Activated T-helper 17 cell treated with anti-CD3 and anti-CD28 coated beads, Interleukin-2, amount 50 U/mL, for 72 hours (primary cell): ENCODE results near the gene DHRS7. TPM values are rescaled to one million over a fixed set of nuclear protein-coding genes. Genes with fewer than 3 reads are reported as not detected.

Source experiments
- ATAC-seq: fragments of 150-1000 bp; cut with Tn5 transposase; replicated peaks from 2 replicates; pipeline ENCODE4 v1.10.0; 2021; ENCODE audit warnings: mild to moderate bottlenecking, moderate library complexity
- H3K27ac Mint-ChIP-seq: one replicate; pipeline ENCODE4 v1.8.0; 2022; ENCODE audit warnings: mixed read lengths
- H3K27me3 Mint-ChIP-seq: one replicate; pipeline ENCODE4 v1.8.0; 2022; ENCODE audit warnings: mixed read lengths
- H3K36me3 Mint-ChIP-seq: one replicate; pipeline ENCODE4 v1.8.0; 2022; ENCODE audit warnings: low read depth, mild to moderate bottlenecking, mixed read lengths
- H3K4me1 Mint-ChIP-seq: one replicate; pipeline ENCODE4 v1.8.0; 2022; ENCODE audit warnings: mixed read lengths
- H3K4me3 Mint-ChIP-seq: one replicate; pipeline ENCODE4 v1.8.0; 2022; ENCODE audit warnings: mild to moderate bottlenecking, mixed read lengths
- H3K9me3 Mint-ChIP-seq: one replicate; pipeline ENCODE4 v1.8.0; 2022; ENCODE audit warnings: mixed read lengths
- total RNA-seq, 2 donors: library from RNA; stranded (reverse); gene quantifications; one replicate each; pipeline ENCODE4 v1.2.3, GENCODE V29; 2022

Gene DHRS7
- 10 to 100 TPM; 47.6 to 60.6 TPM for total RNA-seq

DNA sequence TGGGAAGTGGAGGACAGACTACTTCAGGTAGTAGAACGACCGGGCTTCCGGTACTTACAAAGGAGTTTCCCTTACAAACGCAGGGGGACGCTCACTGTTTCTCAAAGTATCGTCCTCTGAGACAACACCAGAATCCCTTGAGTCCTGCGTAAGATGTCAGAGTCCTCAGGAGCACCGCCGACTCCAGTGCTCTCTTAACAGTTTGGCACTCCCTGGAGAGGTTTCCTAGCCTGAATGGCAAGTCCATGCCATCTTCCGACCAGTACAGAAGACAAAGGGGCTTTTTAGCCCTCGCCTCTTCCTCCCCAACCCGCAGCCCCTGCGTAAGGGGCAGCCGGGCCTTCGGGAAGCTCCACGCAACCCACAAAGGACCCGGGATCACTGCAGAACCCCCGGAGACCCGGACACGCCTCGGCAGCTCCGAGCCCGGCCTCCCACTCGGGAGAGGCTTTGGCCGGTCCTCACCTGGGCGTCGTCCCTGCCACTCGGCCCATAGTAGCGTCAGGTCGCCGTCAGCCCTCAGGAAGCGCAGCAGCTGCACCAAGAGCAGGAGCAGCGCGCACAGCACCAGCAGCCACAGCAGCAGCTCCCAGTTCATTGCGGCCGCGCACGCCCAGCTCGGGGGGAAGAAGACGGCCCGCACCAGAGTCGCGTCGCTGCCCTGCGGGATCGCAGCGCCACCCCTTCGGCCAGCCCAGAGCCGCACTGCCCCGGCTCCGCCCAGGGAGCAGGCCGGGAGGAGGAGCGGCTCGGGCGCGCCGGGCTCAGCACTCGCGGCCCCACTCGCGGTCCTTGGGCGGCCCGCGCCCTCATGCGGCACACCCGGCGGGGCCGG is at the start of gene DHRS7:
TSS of gene DHRS7 (minus strand) at position 687 of the 835 bp plus-strand sequence. CDS start at position 598, 89 bp downstream.
- H3K9me3 Mint-ChIP-seq = no peaks in the 10 kb centered on the region
- H3K4me1 Mint-ChIP-seq = peaks cover 29% of the 10 kb centered on the region
- H3K4me3 Mint-ChIP-seq = peak within 1 kb of the TSS; percentile 94
- H3K36me3 Mint-ChIP-seq = peaks cover 10% of the 10 kb centered on the region
- H3K27me3 Mint-ChIP-seq = no peaks in the 10 kb centered on the region
- peak within 1 kb of the TSS; percentile 96 for H3K27ac Mint-ChIP-seq
- peak; percentile 92 for ATAC-seq

DNA sequence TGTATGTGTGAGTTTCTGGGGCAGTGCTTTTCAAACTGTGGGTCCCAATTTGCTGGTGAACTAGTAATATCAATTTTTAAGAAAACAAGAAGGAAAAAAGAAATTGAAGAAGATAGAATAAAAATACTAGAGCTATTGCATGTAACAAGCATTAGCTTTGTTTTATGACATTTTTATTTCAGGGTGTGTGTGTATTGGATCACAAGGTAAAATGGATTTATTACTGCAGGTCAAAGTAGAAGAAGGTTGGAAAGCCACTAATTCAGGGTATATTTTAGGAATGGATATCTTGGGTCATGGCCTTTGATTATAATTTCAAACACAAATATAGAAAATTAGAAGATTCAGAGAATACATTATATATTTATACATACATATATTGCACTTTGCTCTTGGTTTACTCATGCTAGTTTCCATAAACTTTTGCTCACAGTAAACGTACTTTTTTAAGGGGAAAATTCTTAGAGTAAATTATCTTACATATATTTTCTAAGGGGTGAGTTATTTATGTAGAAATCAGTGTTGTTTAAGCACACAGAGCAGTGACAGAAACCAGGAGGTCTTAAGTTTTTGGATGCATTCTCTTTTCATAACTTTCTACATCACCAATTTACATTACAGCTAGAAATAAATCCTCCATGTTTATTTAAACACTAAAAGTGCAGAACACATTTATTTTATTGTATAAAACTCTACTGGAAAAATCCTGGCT is 49.4 kb upstream of the DHRS7 start:
- Mint-ChIP-seq H3K9me3 (no peaks in the 10 kb centered on the region), H3K27me3 (peaks cover 2% of the 10 kb centered on the region), H3K4me1 (no peaks in the 10 kb centered on the region), H3K36me3 (no peaks in the 10 kb centered on the region), H3K27ac (no peak overlapping the region), H3K4me3 (no peak overlapping the region)
- no peak for ATAC-seq

DNA sequence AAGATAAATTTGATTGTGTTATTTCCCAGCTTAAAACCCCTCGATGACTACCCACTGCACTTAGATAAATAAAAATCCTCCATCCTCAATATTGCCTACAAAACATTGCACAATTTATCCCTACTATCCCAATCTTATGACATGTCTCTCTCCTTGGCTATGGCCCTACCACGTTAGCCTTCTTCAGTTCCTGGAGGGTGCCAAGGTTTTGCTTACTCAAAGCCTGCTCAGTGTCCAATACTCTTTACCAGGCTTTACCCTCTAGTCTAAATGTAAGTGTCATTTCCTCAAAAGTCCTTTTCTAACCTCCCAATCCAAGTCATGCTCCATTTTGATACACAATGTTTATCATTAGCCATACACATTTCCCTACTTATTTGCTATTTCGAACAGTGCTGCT is 48.8 kb upstream of the DHRS7 start:
- Mint-ChIP-seq H3K4me3 (no peak overlapping the region), H3K4me1 (no peaks in the 10 kb centered on the region), H3K27me3 (peaks cover 7% of the 10 kb centered on the region), H3K36me3 (no peaks in the 10 kb centered on the region), H3K27ac (no peak overlapping the region), H3K9me3 (no peaks in the 10 kb centered on the region)
- no peak for ATAC-seq

DNA sequence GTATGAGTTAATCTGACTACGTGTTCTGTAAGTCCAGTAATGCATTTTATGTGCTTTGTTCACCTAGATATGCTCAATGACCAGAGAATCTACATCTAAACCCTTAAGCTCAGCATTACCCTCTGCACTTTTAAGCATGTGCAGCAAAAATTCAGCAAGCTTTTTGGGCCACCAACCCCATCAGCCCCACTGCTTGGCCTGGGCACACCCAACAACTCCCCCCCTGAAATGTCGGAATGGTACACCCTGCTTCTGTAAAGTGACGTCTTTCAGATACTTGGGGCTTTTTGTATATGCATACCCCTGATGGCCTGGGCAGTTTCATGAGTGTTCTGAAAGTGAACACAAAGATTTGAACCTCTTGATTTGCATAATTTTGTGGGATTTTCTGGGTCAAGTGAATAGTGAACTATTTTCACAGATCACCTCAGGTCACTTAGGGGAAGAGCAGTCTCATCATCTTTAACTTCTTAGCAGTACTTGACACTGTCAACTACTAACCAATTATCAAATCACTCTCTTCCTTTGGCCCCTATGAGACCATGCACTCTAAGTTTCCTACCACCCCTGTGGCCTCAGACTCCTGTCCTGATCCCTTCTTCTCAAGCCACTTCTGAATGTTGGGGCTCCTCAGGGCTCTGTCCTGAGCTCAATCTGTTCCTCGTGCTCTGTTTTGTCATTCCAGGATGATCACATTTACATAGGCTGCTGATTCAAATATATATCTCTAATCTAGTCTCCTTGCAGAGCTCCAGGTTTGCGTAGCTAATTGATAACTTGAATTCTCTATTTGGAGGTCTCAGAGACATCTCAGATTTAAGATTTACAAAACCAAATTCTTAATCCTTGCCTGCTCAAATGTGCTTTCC is 47.5 kb upstream of the DHRS7 start:
- Mint-ChIP-seq H3K4me1 (no peaks in the 10 kb centered on the region), H3K27me3 (peaks cover 11% of the 10 kb centered on the region), H3K4me3 (no peak overlapping the region), H3K36me3 (no peaks in the 10 kb centered on the region), H3K27ac (no peak overlapping the region), H3K9me3 (no peaks in the 10 kb centered on the region)
- ATAC-seq = peak; percentile 39

- Mint-ChIP-seq H3K27me3 (peaks cover 18% of the 10 kb centered on the region), H3K4me1 (peaks cover 9% of the 10 kb centered on the region), H3K27ac (no peak overlapping the region), H3K4me3 (no peak overlapping the region), H3K9me3 (no peaks in the 10 kb centered on the region), H3K36me3 (no peaks in the 10 kb centered on the region)
- ATAC-seq = no peak
These were observed 46.0 kb upstream of the DHRS7 start for GRCh38 chr14:60211153-60211552.

DNA sequence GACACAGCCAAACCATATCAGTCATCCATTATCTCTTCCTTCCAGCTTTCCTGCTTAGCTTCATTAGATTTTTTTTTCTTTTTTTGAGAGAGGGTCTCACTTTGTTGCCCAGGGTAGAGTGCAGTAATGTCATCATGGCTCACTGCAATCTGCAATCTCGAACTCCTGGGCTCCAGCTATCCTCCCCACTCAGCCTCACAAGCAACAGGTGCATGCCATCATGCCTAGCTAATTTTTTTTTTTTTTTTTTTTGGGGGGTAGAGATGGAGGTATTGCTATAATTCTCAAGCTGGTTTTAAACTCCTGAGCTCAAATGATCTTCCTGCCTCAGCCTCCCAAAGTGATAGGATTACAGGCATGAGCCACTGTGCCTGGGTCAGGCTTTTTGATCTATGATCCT is 45.5 kb upstream of the DHRS7 start:
- Mint-ChIP-seq H3K4me1 (peaks cover 12% of the 10 kb centered on the region), H3K27me3 (peaks cover 18% of the 10 kb centered on the region), H3K27ac (no peak overlapping the region), H3K36me3 (no peaks in the 10 kb centered on the region), H3K9me3 (no peaks in the 10 kb centered on the region), H3K4me3 (no peak overlapping the region)
- ATAC-seq = no peak

DNA sequence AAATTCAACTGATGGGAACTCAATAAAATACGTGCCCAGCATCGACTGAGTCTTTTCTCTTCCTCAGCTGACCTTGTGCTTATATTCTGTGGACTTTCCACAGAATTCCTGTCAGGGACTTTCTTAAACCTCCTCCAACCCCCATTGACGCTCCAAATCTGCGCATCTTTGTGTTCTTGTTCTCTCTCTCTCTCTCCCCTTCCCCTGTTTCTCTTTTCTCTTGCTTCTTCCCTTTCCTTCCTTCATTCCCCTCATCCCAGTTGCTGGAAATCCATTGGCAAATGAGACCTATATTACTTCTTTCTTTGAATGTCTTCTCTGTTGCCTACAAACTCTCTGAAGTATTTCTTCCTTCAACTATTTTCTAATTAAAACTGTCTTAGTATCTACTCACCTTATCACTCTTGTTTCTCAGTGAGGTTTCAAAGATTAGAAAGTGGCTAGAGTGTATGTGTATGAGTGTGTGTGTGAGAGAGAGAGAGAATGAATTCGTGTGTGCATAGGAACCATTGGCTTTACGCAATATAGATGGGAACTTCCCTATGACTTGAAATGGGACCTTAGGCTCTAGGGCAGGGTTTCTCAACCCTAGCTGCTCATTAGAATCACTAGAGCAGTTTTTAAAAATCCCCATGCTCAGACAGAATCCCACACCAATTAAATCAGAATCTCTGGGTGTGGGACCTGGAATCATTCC is 41.8 kb upstream of the DHRS7 start:
- H3K4me3 Mint-ChIP-seq = peak overlapping the region; percentile 14
- no peaks in the 10 kb centered on the region for H3K9me3 Mint-ChIP-seq
- no peaks in the 10 kb centered on the region for H3K36me3 Mint-ChIP-seq
- H3K27me3 Mint-ChIP-seq = peaks cover 25% of the 10 kb centered on the region
- H3K4me1 Mint-ChIP-seq = peaks cover 22% of the 10 kb centered on the region
- ATAC-seq = peak; percentile 73
- H3K27ac Mint-ChIP-seq = peak overlapping the region; percentile 2

DNA sequence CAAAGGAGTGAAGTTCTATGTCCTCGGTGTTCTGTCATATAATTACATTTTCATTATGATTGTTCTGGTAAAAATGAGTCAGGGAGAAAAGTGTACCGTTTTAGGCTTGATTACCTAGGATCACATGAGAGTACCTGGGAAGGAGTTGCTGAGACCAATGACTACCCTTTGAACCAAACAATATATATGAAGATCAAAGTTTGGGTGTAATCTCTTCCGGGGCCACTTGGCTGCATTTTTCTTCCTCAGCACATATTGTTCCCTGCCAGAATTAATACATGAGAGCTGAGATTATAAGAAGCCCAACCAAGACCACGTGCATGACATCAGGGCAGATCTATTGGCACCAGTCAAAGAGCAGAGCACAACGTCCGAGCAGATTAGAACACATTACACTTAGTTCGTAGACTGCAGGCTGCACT is 41.1 kb upstream of the DHRS7 start:
- H3K9me3 Mint-ChIP-seq = peaks cover 2% of the 10 kb centered on the region
- H3K36me3 Mint-ChIP-seq = no peaks in the 10 kb centered on the region
- peak; percentile 55 for ATAC-seq
- peak overlapping the region; percentile 4 for H3K4me3 Mint-ChIP-seq
- H3K27ac Mint-ChIP-seq = peak overlapping the region; percentile 64
- peaks cover 30% of the 10 kb centered on the region for H3K27me3 Mint-ChIP-seq
- H3K4me1 Mint-ChIP-seq = peaks cover 22% of the 10 kb centered on the region

DNA sequence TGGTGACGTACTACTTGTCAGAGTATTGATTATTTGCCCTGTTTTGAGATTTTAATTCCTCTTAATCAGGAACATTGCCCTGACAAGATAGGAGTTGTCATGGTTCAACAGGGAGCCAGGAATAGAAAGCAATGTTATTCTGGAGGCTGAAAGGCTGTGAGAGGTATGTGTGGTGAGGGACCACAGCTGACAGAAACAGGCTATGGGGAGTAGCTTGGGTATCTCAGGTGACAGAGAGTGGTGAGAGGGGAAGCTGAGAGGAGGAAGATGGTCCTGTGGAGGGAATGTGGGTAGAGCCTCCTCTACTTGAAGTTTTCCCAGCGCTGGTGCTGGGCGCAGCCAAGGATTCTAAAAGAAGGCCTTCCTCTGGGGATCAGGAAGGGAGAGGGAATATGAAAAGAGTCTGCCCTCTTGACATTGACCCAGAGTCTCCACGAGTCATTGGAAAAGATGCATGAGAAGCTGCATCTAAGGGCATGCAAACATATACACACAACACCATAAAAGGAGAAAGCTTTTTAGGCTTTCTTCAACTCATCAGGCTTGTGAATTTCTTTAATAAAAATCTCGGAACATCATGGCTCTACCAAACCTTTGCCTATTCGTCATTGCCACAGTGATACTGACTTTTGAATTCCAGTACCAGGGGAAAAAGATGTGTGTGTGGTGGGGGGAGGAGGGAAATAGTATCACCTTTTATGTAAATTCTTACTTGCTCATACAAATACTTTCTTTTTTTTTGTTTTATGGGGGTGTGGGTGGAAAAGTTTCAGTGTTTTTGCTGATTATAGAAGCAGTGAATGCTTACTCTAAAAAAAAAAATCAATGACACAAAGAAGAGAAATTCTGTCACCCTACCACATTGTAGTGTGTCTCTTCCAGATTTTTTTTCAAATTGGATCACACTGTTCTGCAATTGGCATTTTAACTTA is 39.9 kb upstream of the DHRS7 start:
- H3K9me3 Mint-ChIP-seq = peaks cover 4% of the 10 kb centered on the region
- peak overlapping the region; percentile 4 for H3K4me3 Mint-ChIP-seq
- H3K4me1 Mint-ChIP-seq = peaks cover 22% of the 10 kb centered on the region
- no peaks in the 10 kb centered on the region for H3K36me3 Mint-ChIP-seq
- peak overlapping the region; percentile 64 for H3K27ac Mint-ChIP-seq
- ATAC-seq = peak; percentile 63
- peaks cover 32% of the 10 kb centered on the region for H3K27me3 Mint-ChIP-seq

DNA sequence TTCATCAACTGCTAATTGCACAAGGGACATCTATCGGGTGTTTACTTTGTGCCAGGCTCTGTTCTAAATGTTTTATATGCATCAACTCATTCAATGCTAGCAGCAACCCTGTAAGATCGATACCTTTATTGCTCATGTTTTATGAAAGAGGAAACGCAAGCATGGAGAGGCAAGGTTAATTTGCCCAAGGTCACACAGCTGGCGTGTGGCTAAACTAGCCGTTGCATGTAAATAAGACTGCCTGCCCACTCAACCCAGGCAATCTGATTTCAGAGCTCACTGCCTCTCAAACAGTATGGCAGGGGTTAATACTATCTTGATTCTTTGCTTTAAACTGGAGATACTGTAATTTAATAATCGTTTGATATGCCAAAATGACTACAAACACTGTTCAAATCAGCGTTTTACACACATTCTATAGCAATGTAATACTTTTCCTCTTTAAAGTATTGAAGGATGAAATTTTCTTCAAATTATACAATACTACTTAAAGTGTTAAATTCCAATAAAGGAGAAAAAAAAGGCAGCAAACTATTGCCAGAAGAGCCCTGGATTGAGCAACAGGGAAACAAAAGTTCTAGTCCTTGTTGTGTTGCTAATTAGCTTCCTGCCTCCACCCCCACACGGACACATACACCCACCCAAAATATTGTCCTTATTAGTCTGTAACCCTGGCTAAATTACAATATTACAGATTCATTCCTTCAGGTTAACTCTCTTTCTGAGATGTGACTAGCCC is 39.1 kb upstream of the DHRS7 start:
- peaks cover 4% of the 10 kb centered on the region for H3K9me3 Mint-ChIP-seq
- peak overlapping the region; percentile 64 for H3K27ac Mint-ChIP-seq
- peaks cover 33% of the 10 kb centered on the region for H3K27me3 Mint-ChIP-seq
- no peak for ATAC-seq
- H3K4me1 Mint-ChIP-seq = peaks cover 22% of the 10 kb centered on the region
- no peaks in the 10 kb centered on the region for H3K36me3 Mint-ChIP-seq
- H3K4me3 Mint-ChIP-seq = peak overlapping the region; percentile 4

DNA sequence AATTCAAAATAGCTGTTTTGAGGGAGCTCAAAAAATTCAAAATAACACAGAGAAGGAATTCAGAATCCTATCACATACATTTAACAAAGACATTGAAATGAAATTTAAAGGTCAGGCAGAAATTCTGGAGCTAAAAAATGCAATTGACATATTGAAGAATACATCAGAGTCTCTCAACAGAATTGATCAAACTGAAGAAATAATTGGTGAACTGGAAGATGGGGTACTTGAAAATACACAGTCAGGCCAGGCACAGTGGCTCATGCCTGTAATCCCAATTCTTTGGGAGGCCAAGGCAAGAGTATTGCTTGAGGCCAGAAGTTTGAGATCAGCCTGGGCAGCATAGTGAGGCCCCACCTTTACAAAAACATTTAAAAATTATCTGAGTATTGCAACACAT is 34.1 kb upstream of the DHRS7 start:
- Mint-ChIP-seq H3K36me3 (no peaks in the 10 kb centered on the region), H3K9me3 (peaks cover 4% of the 10 kb centered on the region), H3K27me3 (peaks cover 17% of the 10 kb centered on the region), H3K27ac (no peak overlapping the region), H3K4me3 (no peak overlapping the region), H3K4me1 (no peaks in the 10 kb centered on the region)
- no peak for ATAC-seq

GRCh38 chr14:60197629-60198303 is 32.6 kb upstream of the DHRS7 start:
- no peak overlapping the region for H3K4me3 Mint-ChIP-seq
- H3K4me1 Mint-ChIP-seq = no peaks in the 10 kb centered on the region
- no peak for ATAC-seq
- peaks cover 13% of the 10 kb centered on the region for H3K27me3 Mint-ChIP-seq
- H3K36me3 Mint-ChIP-seq = no peaks in the 10 kb centered on the region
- H3K27ac Mint-ChIP-seq = no peak overlapping the region
- H3K9me3 Mint-ChIP-seq = peaks cover 4% of the 10 kb centered on the region
